PFSK-1 (cell line): Measurements from ENCODE around the gene FLNC.

ENCODE experiments used
- FOXP2 ChIP-seq: optimal IDR thresholded peaks from 2 replicates; pipeline ENCODE3; 2011; ENCODE audit warnings: borderline replicate concordance, control low read depth, inconsistent platforms; ENCODE audit not compliant: insufficient read depth; ENCODE audit errors: extremely low read length, extremely low read depth
- POLR2AphosphoS5 ChIP-seq: IDR thresholded peaks from 2 replicates; pipeline ENCODE4 v1.6.1; 2012; ENCODE audit warnings: low read depth, mild to moderate bottlenecking, control low read depth, low read length, moderate library complexity
- REST ChIP-seq, 2 experiments: IDR thresholded peaks; 2 replicates each; pipeline versions ENCODE4 v1.6.1 to v1.8.0; 2011 to 2012; ENCODE audit warnings: low read depth in 2 of 2, low read length in 2 of 2, control low read depth in 1 of 2, inconsistent platforms in 1 of 2, mild to moderate bottlenecking in 1 of 2, moderate library complexity in 1 of 2; ENCODE audit not compliant: insufficient read depth in 1 of 2
- SIN3A ChIP-seq: IDR thresholded peaks from 2 replicates; pipeline ENCODE4 v1.6.1; 2012; ENCODE audit warnings: mild to moderate bottlenecking, low read length, moderate library complexity, borderline replicate concordance; ENCODE audit not compliant: insufficient read depth
- TAF1 ChIP-seq: IDR thresholded peaks from 2 replicates; pipeline ENCODE4 v1.6.1; 2012; ENCODE audit warnings: low read length, control low read depth, borderline replicate concordance; ENCODE audit not compliant: insufficient read depth

GRCh38 chr7:128785738-128786137 lies 44.5 kb upstream of the FLNC start:
- TF ChIP-seq POLR2AphosphoS5 = no peak
- TF ChIP-seq REST (IDR thresholded peaks at IDR 0.05; ENCODE audit: insufficient read depth in 1 of 2, low read depth in 2 of 2, low read length in 2 of 2) = no peak
- no peak for TF ChIP-seq FOXP2
- TF ChIP-seq SIN3A = no peak
- TF ChIP-seq TAF1 = no peak
